ENCODE results near the gene TFB2M.
"Not testable (repeated sequence)": the region's sequence is repeated elsewhere in the genome, so short reads cannot be mapped to it uniquely, and the experiment has no call there.

The TFB2M gene

DNA sequence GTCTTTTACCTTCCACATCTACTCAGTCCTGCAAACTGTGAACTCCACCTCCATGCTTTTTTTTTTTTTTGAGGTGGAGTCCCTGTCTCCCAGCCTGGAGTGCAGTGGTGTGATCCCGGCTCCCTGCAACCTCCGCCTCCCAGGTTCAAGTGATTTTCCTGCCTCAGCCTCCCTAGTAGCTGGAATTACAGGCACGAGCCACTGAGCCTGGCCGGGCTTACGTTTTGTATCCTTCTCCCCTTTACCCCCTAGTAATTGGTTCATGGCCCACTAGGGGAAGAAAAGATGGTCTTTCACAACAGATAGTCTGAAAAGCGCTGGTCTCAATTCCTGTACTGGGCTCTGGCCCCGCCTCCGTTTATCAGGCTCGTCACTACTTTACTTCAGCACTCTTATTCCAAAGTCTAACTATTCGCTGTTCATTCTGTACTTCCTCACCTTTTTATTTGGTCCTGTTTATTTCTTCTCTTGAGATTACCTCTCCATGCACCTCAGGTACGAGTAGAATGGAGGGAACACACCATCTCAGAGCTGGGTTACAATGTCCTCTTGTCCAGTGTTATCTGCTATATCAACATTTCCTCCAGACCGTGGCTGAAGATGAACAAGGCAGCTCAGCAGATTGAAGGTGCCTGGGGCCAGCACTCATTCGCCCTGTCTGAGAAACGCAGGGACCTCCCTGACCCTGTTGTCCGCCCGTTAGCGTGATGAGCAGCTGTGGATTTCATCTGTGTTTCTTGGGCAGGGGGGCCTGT, 16.4 kb upstream of the TFB2M start:
- no peak for DNase-seq (ENCODE audit: low read depth)

DNA sequence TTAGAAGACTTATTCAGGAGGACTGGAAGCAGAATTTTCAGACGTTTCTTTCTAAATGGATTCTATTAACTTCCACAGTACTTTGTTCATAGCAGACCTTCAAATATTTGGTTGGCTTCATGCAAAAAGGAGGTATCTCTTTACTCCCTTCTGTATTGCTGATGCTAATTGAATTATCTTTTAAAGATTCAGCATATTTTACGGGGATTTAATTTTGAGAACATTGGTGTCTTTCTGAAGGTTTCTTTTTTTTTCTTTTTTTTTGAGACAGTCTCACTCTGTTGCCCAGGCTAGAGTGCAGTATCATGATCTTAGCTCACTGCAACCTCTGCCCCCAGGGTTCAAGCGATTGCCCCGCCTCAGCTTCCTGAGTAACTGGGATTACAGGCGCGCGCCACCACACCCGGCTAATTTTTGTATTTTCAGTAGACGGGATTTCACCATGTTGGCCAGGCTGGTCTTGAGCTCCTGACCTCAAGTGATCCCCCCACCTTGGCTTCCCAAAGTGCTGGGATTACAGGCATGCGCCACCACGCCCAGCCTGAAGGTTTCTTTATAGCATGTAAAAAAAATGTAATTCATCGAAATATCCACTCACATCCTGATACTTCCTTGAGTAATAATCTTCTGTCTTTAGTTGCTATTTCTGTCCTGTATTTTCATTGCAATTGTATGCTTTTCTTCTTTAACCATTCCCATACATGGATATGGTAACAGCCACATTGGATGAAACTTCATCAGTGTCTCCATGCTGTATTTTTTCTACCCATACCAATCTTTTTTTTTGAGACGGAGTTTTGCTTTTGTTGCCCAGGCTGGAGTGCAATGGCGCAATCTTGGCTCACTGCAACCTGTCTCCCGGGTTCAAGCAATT, 14.7 kb upstream of the TFB2M start:
- no peak for DNase-seq (ENCODE audit: low read depth)

DNA sequence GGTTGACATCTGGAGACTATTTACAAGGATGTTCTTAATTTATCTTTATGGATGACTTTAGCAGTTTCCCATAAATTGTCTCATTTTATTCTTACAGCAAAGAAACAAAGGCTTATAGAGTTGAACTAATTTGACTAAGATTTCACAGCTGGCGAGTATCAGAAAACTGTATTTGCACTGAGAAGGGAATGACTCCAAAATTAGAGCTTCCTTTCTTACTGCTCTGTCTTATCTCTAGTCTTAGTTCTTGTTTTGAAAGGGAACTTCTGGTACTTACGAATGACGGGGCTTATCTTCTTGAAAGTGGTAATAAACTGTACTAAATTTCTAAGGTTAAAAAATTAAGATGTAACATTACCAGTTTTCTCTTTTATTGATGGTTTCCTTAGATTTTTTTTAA, 13.8 kb upstream of the TFB2M start:
- DNase-seq (ENCODE audit: low read depth), result no peak

DNA sequence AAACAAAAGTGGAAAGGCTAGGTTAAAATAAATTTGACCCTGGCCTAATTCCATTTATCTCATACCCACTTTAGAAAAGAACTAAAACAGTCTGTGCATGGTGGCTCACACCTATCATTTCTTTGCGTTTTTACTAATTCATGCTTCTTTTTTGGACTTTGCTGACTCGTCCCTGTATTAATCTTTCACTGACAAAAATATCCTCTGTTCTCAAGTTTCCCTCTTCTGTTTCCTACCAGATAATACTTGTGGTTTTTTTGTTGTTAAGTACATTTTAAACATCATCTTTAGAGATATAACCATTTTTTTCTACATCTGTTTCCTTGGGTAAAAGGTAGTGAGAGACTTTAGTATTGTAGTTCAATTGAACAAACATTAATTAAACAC, 11.7 kb upstream of the TFB2M start:
- DNase-seq (ENCODE audit: low read depth), result no peak

DNA sequence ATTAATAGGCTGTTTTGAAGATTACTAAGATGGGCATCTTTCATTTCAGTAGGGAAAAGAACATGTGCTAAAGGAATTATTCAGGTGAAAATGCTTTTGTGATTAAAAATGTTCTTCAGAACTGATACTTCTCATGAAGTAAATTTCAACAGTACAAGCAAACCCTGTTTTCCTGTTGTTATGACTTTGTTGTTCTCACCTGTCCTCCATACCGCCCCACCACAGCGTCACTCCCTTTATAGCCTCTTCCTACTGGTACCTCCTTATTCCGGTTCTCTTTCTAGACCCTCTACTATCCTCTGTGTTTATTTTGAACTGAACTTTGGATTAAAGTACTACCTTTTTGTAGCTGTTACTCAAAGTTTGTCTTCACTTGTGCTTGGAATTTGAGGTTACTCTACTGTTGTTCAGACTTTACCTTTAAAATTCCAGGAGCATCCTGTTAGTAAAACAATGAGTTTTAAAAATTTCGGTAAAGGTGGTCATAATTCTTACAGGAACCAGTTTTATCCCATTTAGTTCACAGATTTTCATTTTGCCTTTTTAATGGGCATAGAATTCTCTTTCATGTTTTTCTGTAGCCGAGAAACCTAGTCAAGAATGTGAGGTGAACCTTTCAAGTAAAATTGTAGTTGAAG, 11.1 kb upstream of the TFB2M start:
- DNase-seq (ENCODE audit: low read depth), result no peak

DNA sequence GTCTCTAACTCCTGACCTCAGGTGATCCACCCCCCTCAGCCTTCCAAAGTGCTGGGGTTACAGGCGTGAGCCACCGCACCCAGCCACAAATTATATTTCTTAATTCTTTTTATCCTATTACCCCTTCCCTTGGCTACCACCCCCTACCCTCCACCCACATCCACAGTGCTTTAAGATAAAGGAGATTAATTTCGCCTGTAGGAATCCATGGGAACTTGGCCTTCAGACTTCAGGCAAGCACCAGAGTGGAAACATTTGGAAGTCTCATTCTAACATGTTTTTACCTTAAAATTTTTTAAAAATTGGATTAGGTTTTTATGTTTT, 10.6 kb upstream of the TFB2M start:
- no peak for DNase-seq (ENCODE audit: low read depth)

DNA sequence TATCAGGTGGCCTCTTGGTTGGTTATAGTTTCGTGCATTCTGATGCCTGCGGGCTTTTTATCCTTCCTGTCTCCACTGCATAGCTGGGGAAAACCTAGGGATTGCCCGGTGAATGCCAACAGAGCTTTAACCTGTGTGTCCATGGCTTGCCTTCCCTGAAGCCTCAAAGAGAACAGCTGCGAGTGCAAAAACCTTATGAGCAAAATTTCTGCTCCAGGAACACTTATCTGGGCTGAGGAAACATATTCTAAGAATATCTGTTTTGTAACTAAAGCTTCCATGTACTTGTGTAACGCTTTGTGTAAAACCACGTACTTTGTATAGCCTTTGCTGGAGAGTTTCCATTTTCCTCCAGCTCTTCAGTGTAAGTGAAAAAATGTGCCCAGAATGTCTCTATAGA, 7.4 kb upstream of the TFB2M start:
- DNase-seq (ENCODE audit: low read depth), result no peak

DNA sequence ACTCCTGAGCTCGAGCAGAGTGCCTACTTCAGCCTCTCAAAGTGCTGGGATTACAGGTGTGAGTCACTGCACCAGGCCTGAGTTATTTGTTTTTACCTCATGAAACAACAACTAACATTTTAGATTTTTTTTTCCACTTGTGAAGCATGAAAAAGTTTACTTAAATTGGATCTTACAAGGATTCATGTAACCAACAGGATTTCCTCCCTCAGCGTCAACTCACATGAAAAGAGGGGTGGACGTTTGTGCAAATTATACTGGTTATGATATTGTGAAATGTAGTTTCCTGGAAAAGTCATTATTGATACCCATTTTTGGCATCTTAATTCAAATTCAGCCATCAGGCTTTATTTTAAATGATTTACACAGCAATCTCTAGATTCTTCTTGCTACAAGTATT, 6.7 kb upstream of the TFB2M start:
- no peak for DNase-seq (ENCODE audit: low read depth)

DNA sequence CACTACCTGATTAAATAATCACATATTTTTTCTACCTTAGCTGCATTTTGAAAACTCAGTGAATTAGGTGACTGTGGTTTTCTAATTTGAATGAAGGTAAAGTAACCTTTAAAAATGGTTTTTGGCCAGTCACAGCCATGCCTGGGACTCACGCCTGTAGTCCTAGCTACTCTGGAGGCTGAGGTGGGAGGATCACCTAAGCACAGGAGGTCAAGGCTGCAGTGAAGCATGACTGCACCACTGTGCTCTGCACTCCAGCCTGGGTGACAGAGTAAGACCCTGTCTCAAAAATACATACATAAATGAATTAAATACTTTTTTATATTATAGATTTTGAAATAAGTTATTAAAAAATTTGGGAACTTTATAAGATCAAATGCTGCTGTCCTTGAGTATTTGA, 5.9 kb upstream of the TFB2M start:
- no peak for DNase-seq (ENCODE audit: low read depth)

DNA sequence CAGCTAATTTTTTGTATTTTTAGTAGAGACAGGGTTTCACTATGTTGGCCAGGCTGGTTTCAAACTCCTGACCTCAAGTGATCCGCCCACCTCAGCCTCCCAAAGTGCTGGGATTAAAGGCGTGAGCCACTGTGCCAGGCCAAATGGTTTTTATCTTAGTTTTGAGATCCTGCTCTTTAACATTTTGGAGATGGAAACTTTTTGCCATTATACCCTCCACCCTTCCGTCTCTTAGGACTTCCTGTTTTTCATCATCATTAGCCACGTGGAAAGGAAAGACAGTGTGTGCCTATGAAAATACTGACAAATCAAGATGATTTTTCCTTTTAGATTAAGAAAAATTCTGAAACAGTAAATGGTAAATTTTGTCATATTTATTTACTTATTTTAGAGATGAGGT, 5.2 kb upstream of the TFB2M start:
- DNase-seq (ENCODE audit: low read depth), result not testable (repeated sequence)

DNA sequence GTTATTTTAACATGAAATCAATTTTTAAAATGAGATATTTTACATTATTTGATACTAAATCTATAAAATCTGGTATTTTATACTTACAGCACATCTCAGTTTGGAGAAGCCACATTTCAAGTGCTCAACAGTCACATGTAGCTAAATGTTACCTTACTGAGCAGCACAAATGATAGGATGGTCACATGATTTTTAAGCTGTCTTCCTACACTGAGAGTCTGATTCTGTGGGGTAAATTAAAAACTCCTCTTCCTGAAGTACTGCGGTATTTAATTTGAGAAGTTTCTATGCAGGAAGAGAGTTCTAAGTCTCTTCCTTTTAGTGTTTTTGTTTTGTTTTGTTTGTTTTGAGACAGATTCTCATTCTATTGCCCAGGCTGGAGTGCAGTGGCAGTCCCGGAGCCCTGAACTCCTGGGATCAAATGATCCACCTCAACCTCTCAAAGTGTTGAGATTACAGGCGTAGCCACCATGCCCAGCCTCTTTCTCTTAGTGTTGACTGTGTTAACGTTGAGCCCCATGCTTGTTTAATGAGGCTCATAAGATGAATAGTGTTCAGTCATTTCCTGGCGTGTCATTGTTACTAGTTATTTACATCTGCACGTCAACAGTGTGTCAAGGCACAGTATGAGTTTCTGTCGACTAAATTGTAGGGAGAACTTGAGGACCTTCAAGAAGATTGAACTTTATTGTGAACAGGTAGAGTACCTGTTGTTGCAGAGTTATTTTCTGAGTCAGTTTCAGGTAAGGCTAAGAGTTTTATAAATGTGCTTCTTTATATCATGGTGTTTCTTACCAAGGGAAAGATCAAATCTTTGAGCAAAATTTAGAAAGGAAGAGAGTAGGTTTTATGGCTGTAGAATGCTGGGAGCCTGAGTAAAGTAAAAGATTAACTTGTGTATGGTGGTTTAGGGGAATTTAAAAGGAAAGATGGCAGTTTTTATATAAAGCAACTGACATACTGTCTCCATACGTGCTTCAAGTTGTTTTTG, 3.5 kb upstream of the TFB2M start:
- no peak for DNase-seq (ENCODE audit: low read depth)

DNA sequence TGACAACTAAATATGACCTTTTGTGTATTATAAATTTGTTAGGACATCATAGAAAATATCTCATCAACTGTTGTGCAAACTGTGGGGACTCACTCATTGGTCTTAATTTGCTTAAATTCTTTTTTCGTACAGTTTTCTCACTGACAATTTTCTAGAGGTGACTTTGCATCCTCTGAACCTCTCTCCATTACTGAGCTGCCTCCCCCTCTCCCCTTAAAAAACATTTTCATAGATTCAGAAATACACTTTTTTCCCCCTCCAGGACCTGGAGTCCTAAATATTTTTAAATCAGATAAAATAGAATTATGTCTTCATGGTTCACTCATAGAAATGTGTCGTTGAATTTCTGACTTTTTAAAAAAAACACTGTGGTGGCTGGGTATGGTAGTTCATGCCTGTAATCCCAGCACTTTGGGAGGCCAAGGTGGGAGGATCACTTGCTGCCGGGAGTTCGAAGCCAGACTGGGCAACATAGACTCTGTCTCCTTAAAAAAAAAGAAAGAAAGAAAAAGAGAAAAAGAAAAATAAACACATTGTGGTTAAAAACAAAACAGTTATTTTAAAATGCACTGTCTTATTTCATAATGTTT, 1.7 kb upstream of the TFB2M start:
- no peak for DNase-seq (ENCODE audit: low read depth)

DNA sequence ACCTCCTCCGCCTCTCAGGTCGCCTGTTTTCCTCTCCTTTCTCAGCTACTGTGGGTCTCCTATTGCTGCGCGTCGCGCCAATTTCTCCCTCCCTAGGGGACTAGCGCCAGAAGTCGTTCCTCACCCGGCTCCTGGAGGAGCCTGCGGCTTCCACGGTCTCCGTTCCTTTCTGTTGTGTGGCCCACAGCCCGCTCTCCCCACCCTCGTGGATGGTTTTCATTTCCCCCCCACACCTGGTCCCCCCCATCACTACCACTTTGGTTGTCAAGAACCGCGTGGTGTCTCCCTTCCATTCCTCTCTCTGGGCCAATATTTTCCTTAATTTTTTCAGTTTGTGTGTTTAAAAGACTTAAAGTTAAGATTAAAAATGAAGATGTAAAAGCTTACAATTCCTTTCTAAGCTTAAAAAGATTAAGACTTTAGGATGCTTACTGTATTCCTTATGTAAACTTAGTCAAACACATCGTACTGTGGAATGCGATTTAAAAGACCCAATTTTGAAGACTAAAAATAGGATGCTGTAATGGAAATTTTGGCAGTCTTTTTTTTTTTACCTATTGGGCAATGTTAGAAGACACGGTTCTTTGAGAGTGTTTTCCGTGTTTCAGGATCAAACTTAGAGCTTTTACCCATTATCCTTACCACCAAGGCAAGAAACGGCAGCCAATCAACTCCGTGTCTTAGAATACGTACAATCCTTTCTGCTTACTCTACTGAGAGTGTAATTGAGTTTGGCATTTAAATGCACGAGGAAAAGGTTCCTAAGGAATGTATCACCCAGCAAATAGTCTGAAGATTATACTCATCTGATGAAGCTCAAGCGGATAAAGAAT, 968 bp upstream of the TFB2M start:
- DNase-seq (ENCODE audit: low read depth), result no peak

DNA sequence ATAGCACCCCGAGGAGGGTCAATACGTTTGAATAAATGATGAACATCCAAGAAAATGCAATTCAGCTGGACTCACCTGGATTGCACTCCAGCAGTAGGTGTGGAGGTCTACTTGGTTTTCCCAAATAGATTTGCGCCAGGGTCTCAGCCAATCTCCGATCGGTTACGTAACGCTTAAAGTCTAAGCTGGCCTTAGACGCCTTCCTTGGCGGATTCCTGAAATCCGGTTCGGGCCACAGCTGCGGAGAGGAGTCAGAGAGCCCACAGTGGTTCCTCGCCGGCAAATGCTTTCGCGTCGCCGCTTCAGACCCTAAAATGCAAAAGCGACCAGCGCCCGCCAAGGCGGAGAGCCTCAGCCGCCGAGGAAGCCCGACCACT, 322 bp downstream of the TFB2M start:
- DNase-seq (ENCODE audit: low read depth), result no peak

DNA sequence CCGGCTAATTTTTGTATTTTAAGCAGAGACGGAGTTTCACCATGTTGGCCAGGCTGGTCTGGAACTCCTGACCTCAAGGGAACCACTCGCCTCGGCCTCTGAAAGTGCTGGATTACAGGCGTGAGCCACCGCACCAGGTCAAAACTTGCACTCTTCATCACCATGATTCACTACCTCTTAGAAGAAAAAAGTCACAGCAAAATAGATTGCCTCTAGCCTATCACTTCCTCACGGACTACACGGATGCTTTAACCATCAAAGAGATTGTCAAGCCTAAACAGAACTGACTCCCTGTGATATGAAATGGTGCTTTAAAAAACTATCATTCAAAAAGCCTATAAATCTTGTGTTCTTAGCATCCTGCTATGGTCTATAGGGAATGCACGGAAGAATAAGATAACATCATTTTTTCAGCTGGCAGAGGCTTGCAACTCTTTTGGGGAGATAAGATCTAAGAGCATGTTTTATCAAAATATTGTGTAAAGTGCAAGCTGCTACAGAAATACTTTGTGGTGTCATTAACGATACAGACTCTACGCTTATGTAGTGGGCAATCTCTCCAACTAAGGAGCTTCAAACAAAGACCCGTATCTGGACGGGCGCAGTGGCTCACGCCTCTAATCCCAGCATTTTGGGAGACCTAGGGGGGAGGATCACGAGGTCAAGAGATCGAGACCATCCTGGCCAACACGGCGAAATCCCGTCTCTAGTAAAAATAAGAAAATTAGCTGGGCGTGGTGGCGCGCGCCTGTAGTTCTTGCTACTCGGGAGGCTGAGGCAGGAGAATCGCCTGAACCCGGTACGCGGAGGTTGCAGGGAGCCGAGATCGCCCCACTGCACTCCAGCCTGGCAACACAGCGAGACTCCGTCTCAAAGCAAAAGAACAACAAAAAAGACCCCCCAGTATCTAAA, 966 bp downstream of the TFB2M start:
- no peak for DNase-seq (ENCODE audit: low read depth)

DNA sequence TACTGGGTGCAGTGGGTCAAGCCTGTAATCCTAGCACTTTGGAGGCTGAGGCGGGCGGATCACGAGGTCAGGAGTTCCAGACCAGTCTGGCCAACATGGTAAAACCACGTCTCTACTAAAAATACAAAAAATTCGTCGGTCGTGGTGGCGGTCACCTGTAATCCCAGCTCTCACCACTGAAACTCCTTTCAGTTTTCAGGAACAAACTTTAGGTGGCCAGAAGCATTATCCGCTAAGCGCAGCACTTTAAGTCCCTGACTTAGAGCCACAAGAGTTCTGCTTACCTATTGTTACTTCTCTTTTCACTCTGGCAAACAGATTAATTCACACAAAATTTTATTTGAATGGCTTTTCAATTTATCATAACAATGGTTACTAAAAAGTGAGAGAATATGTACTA, 5.2 kb downstream of the TFB2M start:
- not testable (repeated sequence) for DNase-seq (ENCODE audit: low read depth)

DNA sequence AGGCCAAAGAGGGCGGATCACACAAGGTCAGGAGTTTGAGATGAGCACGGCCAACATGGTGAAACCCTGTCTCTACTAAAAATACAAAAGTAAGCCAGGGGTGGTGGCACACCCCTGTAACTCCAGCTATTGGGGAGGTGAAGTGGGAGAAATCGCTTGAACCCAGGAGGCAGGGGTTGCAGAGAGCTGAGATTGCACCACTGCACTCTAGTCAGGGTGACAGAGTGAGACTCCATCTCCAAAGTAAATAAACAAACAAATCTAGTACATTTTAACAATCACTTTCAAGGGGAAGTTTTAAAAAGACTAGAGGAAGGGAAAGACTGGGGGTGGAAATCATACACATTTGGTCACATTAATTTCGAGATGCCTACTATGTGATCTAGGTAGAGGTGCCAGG, 6.8 kb downstream of the TFB2M start:
- DNase-seq (ENCODE audit: low read depth), result no peak

DNA sequence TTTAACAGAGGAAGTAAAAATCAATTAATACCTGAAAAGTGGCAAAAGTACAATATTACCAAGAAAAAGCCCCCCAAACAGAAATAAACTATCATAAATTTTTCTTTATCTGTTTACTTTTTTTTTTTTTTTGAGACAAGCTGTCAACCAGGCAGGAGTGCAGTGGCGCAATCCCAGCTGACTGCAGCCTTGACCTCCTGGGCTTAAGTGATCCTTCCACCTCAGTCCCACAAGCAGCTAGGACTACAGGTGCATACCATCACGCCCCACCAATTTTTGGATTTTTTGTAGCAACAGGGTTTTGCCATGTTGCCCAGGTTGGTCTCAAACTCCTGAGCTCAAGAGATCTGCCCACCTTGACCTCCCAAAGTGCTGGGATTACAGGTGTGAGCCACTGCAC, 8.0 kb downstream of the TFB2M start:
- no peak for DNase-seq (ENCODE audit: low read depth)

DNA sequence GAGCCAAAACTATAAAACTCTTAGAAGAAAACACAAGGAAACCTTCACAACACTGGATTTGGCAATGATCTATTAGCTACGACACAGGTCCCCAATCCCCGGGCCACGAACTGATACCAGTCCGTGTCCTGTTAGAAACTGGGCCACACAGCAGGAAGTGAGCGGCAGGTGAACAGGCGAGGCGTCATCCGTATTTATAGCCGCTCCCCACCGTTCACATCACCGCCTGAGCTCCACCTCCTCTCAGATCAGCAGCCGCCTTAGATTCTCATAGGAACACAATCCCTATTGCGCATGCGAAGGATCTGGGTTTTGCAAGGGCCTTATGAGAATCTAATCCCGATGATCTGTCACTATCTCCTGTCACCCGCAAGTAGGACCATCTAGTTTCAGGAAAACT, 11.9 kb downstream of the TFB2M start:
- DNase-seq (ENCODE audit: low read depth), result no peak

DNA sequence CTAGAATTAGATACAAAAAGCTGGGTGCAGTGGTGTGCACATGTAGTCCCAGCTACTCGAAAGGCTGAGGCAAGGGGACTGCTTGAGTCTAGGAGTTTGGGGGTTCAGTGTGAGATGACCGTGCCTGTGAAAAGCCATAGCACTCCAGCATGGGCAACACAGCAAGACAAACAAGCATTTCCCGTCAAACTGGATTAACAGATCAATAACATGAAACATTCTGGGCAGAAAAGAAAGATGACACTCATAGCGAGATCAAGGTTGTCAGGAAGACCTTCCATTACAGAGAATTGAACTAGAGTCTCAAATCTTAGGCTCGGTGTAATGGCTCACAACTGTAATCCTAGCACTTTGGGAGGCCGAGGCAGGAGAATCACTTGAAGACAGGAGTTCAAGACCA, 14.0 kb downstream of the TFB2M start:
- no peak for DNase-seq (ENCODE audit: low read depth)
